ENCODE data around the gene SORBS1.

DNA sequence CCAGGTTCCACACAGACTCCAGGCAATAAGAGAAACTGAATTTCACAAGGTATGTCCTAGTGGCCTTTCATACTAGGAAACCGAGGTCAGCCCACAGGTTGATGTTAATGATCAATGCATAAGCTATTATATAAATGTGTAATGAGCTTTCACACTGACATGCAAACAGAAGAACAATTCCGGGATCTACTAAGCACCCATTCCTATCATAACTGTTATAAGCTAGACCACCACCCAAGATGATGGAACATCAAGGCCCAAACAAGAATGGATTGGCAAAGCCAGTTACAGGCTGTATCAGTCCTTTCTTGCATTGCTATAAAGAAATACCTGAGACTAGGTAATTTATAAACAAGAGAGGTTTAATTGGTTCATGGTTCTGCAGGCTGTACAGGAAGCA is 15.2 kb downstream of the SORBS1 start:
- TF ChIP-seq RARB (CRISPR knock-in tag; IDR thresholded peaks at IDR 0.05) (no peak), ZNF565 (CRISPR knock-in tag; conservative IDR thresholded peaks at IDR 0.05; ENCODE audit: low read depth) (no peak), ZC3H10 (CRISPR knock-in tag; IDR thresholded peaks at IDR 0.05) (no peak)
- TF ChIP-seq, protein P1, sequence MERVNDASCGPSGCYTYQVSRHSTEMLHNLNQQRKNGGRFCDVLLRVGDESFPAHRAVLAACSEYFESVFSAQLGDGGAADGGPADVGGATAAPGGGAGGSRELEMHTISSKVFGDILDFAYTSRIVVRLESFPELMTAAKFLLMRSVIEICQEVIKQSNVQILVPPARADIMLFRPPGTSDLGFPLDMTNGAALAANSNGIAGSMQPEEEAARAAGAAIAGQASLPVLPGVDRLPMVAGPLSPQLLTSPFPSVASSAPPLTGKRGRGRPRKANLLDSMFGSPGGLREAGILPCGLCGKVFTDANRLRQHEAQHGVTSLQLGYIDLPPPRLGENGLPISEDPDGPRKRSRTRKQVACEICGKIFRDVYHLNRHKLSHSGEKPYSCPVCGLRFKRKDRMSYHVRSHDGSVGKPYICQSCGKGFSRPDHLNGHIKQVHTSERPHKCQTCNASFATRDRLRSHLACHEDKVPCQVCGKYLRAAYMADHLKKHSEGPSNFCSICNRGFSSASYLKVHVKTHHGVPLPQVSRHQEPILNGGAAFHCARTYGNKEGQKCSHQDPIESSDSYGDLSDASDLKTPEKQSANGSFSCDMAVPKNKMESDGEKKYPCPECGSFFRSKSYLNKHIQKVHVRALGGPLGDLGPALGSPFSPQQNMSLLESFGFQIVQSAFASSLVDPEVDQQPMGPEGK (CRISPR knock-in tag; IDR thresholded peaks at IDR 0.05; ENCODE audit: borderline replicate concordance), result no peak

Measured in SK-N-SH treated with all-trans-retinoic acid at 6 μM for 48 hours (cell line).